ENCODE results near the gene ZNF423.
"Not testable (repeated sequence)": the region's sequence is repeated elsewhere in the genome, so short reads cannot be mapped to it uniquely, and the experiment has no call there.

The ZNF423 gene

DNA sequence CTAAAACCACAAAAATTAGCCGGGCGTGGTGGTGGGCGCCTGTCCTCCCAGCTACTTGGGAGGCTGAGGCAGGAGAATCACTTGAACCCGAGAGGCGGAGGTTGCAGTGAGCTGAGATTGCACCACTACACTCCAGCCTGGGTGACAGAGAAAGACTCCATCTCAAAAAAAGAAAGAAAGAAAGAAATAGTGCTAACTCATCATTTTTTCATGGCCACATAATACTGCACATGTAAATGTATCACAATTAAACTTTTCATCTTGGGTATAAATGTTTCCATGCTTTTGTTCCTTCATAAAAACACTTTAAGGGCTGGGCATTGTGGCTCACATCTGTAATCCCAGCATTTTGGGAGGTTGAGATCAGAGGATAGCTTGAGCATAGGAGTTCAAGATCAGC lies 15.9 kb upstream of the ZNF423 start:
- DNase-seq (ENCODE audit: low read depth in 1 of 2, low spot score in 1 of 2) = not testable (repeated sequence)

GRCh38 chr16:49869731-49870130 lies 13.8 kb upstream of the ZNF423 start:
- DNase-seq (ENCODE audit: low read depth in 1 of 2, low spot score in 1 of 2) = no peak

DNA sequence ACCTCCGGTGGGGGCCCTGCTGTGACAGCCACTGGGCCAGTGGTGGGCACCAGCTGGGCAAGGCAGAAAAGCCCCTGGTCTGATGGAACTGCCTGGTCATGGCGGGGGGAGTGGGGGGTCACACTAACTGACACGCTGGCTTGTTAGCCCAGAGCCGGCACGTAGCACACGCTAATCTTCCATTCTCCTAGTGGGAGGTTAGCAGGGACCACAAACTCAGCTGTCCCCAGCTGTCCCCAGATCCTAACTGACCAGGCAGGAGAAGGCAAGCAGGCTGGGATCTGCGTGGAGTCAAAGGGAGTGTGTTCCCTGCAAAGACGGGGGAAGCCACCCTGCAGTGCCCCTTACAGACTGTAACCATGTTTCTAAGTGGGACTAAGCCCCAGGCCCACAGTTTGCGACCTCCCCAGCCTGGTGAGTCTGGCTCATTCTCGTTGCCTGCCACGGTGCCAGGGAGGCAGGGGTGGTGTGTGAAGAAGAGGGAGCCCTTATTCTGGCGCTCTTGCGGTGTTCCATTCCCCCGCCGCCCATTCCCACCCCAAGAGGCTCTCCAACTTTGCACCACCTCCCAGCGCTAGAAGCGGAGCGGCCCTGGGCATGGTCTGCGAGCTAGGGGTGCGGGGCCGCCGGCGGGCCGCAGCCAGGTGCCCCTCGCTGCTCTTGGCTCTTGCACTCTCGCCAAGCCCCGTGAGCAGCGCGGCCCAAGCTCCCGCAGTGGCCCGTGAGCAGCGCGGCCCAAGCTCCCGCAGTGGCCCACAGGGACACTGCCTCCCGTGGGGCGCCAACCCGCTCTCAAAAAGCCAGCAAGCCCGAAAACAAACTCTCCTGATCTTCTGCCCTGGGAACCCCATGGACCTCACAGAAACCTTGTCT lies 12.1 kb upstream of the ZNF423 start:
- DNase-seq (ENCODE audit: low read depth in 1 of 2, low spot score in 1 of 2) = no peak

DNA sequence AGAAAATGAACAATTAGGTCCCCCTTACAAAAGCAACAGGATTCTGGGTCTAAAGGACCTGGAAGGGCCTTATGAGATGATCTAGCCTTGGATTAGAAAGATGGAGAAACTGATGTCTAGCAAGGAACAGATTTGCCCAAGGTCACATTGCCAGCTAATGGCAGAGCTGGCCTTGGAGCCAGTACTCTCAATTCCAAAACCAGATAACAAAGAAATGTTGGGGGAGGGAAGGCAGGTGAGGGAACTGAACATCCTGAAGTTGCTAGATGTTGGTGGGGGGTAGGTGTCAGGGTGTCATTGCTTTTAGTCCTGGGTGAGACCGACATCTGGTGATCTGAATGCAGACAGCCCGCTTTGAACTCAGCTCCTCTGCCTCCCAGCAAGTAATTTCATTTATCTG lies 11.3 kb upstream of the ZNF423 start:
- no peak for DNase-seq (ENCODE audit: low read depth in 1 of 2, low spot score in 1 of 2)

- no peak for DNase-seq (ENCODE audit: low read depth in 1 of 2, low spot score in 1 of 2)
These were observed 10.7 kb upstream of the ZNF423 start for GRCh38 chr16:49866595-49867071.

- no peak for DNase-seq (ENCODE audit: low read depth in 1 of 2, low spot score in 1 of 2)
These were observed 6.8 kb upstream of the ZNF423 start for GRCh38 chr16:49862694-49863093.

- no peak for DNase-seq (ENCODE audit: low read depth in 1 of 2, low spot score in 1 of 2)
These were observed 5.4 kb upstream of the ZNF423 start for GRCh38 chr16:49861299-49861698.

- DNase-seq (ENCODE audit: low read depth in 1 of 2, low spot score in 1 of 2) = no peak
These were observed 4.7 kb upstream of the ZNF423 start for GRCh38 chr16:49860593-49860992.

- DNase-seq (ENCODE audit: low read depth in 1 of 2, low spot score in 1 of 2) = no peak
These were observed 3.4 kb upstream of the ZNF423 start for GRCh38 chr16:49859125-49859811.

- peak in 1 of 2 donors; percentile 33 for DNase-seq (ENCODE audit: low read depth in 1 of 2, low spot score in 1 of 2)
These were observed 2.5 kb upstream of the ZNF423 start for GRCh38 chr16:49858200-49859124.

- peak; percentile 16 to 33 for DNase-seq (ENCODE audit: low read depth in 1 of 2, low spot score in 1 of 2)
These were observed 1.7 kb upstream of the ZNF423 start for GRCh38 chr16:49857423-49858181.

- no peak for DNase-seq (ENCODE audit: low read depth in 1 of 2, low spot score in 1 of 2)
These were observed 889 bp upstream of the ZNF423 start for GRCh38 chr16:49856672-49857330.

DNA sequence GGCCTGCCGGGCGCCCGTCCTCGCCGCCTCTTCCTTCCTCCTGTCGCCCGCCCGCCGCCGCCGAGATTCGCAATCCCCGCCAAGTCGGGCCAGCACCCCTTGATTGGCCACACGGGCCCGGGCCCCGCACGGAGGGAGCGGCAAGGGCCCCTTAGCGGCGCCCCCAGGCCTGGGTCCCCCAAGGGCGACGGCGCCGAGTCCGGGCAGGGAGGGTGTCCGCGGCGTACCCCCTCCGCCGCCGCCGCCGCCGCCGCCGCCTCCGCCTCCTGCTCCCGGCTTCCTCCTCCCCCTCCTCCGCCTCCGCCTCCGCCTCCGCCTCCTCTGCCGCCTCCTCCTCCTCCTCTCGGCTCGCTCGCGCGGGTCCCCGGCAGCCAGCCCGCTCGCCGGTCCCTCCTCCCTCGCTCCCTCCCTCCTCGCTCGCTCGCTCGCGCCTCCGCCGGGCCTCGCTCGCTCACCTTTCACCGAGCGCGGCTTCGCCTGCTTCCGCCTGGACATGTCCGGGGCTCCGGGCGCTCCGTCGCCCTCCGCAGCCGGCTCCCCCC lies 561 bp downstream of the ZNF423 start:
- DNase-seq (ENCODE audit: low read depth in 1 of 2, low spot score in 1 of 2) = peak; percentile 15 to 36

- DNase-seq (ENCODE audit: low read depth in 1 of 2, low spot score in 1 of 2) = no peak
These were observed 1.1 kb downstream of the ZNF423 start for GRCh38 chr16:49854796-49855203.

DNA sequence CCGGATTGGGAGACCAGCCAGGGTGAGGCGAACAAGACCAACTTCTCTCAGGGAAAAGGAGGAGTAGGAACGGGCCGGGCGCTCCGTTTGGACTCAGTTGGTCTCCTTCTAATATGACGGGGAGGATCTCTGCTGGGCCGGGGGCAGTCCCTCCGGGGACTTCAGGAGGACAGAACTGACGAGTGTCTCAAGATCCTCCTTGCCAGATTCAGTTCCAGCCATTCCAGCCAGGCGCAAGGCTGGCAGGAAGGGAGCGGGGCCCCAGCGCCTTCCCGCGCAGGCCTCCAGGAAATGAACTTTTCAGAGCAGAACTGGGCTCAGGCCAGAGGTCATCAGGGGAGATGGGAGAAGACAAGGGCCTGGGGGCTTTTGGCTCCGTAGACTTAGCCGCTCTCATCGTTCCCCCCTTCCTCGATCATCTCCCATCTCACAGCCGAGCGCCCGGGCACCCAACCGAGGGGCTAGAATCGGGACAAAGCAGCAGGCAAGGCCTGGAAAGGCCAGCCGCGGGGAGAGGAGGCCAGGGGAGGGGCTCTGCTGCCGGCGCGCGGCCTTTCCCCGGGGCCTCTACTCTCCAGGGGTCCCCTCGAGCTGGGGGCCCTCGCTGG lies 1.6 kb downstream of the ZNF423 start:
- no peak for DNase-seq (ENCODE audit: low read depth in 1 of 2, low spot score in 1 of 2)

GRCh38 chr16:49852279-49852678 lies 3.6 kb downstream of the ZNF423 start:
- no peak for DNase-seq (ENCODE audit: low read depth in 1 of 2, low spot score in 1 of 2)

GRCh38 chr16:49851468-49851787 lies 4.5 kb downstream of the ZNF423 start:
- DNase-seq (ENCODE audit: low read depth in 1 of 2, low spot score in 1 of 2) = no peak

DNA sequence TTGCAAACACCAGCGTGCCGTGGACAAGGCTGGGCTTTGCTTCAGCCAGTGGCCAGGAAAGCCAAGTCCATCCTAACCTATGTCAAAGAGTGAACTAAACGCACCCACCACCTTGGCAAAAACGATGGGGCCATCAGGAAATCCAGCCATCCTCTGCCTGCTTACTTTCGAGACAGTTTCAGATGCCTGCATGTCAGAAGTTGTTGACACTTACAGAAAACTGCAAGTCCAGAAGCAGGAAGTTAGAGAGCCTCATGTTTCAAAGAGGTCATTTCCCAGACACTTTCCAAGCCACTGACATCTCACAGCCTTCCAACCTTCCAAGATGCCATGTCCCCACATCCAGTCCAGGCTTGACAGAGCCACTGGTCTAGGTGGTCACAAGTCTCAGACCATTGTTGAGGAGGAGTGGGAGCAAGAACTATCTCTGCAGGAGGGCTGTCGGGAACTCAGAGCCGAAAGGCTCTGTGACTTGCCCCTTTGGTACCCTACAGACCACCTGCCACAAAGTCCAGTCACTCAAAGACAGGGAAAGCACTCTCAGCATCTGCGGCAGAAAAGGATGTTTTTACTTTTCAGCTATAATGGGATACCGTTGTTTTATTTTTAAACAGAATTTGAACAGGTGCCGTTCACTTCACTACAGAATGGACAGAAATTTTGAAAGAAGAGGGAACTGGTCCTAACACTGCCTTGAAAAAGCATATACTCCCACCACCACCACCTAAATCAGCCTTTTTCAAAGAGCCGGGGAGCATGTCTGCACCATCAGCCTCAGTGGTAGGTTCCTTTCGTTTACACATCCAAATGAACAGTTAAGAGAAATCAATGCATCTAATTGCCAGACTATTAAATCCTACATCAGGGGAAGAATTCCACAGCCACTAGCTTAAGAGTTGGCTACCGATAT lies 5.1 kb downstream of the ZNF423 start:
- DNase-seq (ENCODE audit: low read depth in 1 of 2, low spot score in 1 of 2) = no peak

DNA sequence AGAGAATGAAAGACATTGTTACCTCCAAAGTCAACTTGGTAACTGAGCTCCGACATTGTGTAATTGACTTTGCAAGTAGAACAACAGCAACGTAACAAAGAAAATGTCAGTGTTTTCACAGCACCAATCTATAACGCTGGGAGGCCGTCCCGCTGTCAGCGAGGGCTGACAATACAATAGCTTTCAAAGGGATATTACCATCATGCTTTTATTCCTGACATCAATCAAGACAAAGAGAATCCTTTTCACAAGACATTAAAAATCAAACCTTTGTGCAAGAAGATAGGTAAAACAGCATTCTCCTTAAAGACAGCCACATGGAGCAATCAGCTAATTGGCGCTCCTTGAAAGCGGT lies 6.2 kb downstream of the ZNF423 start:
- no peak for DNase-seq (ENCODE audit: low read depth in 1 of 2, low spot score in 1 of 2)

Measured in stimulated activated CD4-positive, alpha-beta T cell treated with anti-CD3 and anti-CD28 coated beads, Interleukin-15, amount 100 ng/mL, for 1 hour (primary cell).